ENCODE results near the gene CYP24A1.

DNA sequence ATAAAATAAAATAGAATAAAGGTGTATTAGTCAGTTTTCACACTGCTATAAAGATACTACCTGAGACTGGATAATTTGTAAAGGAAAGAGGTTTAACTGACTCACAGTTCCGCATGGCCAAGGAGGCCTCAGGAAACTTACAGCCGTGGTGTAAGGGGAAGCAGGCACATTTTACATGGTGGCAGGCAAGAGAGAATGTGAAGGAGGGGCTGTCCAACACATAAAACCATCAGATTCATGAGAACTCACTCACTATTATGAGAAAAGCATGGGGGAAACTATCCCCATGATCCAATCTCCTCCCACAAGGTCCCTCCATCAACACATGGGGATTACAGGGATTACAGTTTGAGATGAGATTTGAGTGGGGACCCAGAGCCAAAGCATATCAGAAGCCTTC lies 62.3 kb downstream of the CYP24A1 start:
- TF ChIP-seq POLR2A (IDR thresholded peaks at IDR 0.05), result no peak
- TF ChIP-seq, protein P1, sequence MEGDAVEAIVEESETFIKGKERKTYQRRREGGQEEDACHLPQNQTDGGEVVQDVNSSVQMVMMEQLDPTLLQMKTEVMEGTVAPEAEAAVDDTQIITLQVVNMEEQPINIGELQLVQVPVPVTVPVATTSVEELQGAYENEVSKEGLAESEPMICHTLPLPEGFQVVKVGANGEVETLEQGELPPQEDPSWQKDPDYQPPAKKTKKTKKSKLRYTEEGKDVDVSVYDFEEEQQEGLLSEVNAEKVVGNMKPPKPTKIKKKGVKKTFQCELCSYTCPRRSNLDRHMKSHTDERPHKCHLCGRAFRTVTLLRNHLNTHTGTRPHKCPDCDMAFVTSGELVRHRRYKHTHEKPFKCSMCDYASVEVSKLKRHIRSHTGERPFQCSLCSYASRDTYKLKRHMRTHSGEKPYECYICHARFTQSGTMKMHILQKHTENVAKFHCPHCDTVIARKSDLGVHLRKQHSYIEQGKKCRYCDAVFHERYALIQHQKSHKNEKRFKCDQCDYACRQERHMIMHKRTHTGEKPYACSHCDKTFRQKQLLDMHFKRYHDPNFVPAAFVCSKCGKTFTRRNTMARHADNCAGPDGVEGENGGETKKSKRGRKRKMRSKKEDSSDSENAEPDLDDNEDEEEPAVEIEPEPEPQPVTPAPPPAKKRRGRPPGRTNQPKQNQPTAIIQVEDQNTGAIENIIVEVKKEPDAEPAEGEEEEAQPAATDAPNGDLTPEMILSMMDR (IDR thresholded peaks at IDR 0.05), result no peak

Data from prostate gland (tissue), 2 donors.